Measurements from ENCODE around the gene NAA20. TPM values are rescaled to one million over a fixed set of nuclear protein-coding genes. Genes with fewer than 3 reads are reported as not detected.

Gene NAA20
- total and polyA plus RNA-seq, 2 of the 13 experiments (the other 11 are each of a cell fraction or from before 2014, with no cell fraction given) = 81.9 to 82.8 TPM

- Histone ChIP-seq H3K79me2 (ENCODE audit: insufficient read depth, low read length) (no peaks in the 10 kb centered on the region), H3K36me3 (replicated peaks in 1 of 2; ENCODE audit: control insufficient read depth in 1 of 2, insufficient read depth in 2 of 2, low read length in 2 of 2) (no peaks in the 10 kb centered on the region), H4K20me1 (ENCODE audit: insufficient read depth, low read length) (no peaks in the 10 kb centered on the region), H3K4me1 (ENCODE audit: insufficient read depth, low read length) (peaks cover 15% of the 10 kb centered on the region), H3K9me3 (ENCODE audit: low read length) (no peaks in the 10 kb centered on the region), H3K4me2 (ENCODE audit: low read depth, low read length) (no peak overlapping the region), H2AFZ (ENCODE audit: low read length) (no peak overlapping the region), H3K4me3 (replicated peaks in 1 of 3; ENCODE audit: insufficient read depth in 1 of 3, low read depth in 2 of 3, low read length in 3 of 3) (no peak overlapping the region), H3K27ac (ENCODE audit: extremely low read length, insufficient read depth, low read length) (no peak overlapping the region), H3K9ac (ENCODE audit: insufficient read depth, low read depth, low read length) (no peak overlapping the region), H3K27me3 (ENCODE audit: control insufficient read depth in 1 of 2, insufficient read depth in 2 of 2, low read length in 2 of 2) (no peaks in the 10 kb centered on the region)
- DNase-seq (ENCODE audit: low spot score) (no peak), ATAC-seq (no peak), FAIRE-seq (no peak)
- ChIA-PET CTCF (ENCODE audit: low intra/inter-chr PET ratio, low total read pairs) (no interaction called here), POLR2A (no interaction called here)
- WGBS (ENCODE audit: low lambda C conversion rate) = 74% methylated on average over 4 of the region's 4 CpGs
- in situ Hi-C loops (cut with HindIII; ENCODE audit: extremely low pct_ligation_motif_present, low pct_unique_long_range_greater_than_20kb) = no loop called here
- intact Hi-C loops (cut with micrococcal nuclease; ENCODE audit: unreplicated experiment) = no loop called here
- TF ChIP-seq ZNF501 (CRISPR knock-in tag; IDR thresholded peaks at IDR 0.05) (no peak), NR3C1 (CRISPR knock-in tag; IDR thresholded peaks at IDR 0.05) (no peak), ZBTB7A (CRISPR knock-in tag; IDR thresholded peaks at IDR 0.05) (no peak), ZKSCAN8 (CRISPR knock-in tag; IDR thresholded peaks at IDR 0.05; ENCODE audit: borderline replicate concordance) (no peak), SIX4 (CRISPR knock-in tag; IDR thresholded peaks at IDR 0.05) (no peak), ISX (CRISPR knock-in tag; conservative IDR thresholded peaks at IDR 0.05) (no peak), ZNF256 (CRISPR knock-in tag; conservative IDR thresholded peaks at IDR 0.05) (no peak), MED1 (CRISPR knock-in tag; IDR thresholded peaks at IDR 0.05) (no peak), SNRNP70 (IDR thresholded peaks at IDR 0.05; ENCODE audit: low read depth, low read length) (no peak), PRMT3 (CRISPR knock-in tag; IDR thresholded peaks at IDR 0.05; ENCODE audit: borderline replicate concordance, low read depth) (no peak)
- BruUV-seq (replicated peaks) = no TSS peak
Observed at GRCh38 chr20:19987046-19987445, 30.1 kb upstream of the NAA20 start.

- POLR2A ChIA-PET = no interaction called here
- H3K4me1 ChIP-seq (ENCODE audit: insufficient read depth, low read length) = peaks cover 22% of the 10 kb centered on the region
- 95% methylated on average over 5 of the region's 5 CpGs for WGBS (ENCODE audit: low lambda C conversion rate)
- no peak for TF ChIP-seq SMC3 (IDR thresholded peaks at IDR 0.05; ENCODE audit: low read length)
- TF ChIP-seq FOXK2 (IDR thresholded peaks at IDR 0.05) = no peak
- no peak for TF ChIP-seq ZNF841 (CRISPR knock-in tag; IDR thresholded peaks at IDR 0.05; ENCODE audit: borderline replicate concordance)
- no peak for TF ChIP-seq ZNF10 (CRISPR knock-in tag; IDR thresholded peaks at IDR 0.05; ENCODE audit: borderline replicate concordance, low read depth)
- no peak for TF ChIP-seq NR0B2 (CRISPR knock-in tag; IDR thresholded peaks at IDR 0.05)
- TF ChIP-seq RARA (CRISPR knock-in tag; IDR thresholded peaks at IDR 0.05) = no peak
- TF ChIP-seq IKZF4 (CRISPR knock-in tag; IDR thresholded peaks at IDR 0.05; ENCODE audit: borderline replicate concordance, low read depth, not compliant biosample characterization) = no peak
- TF ChIP-seq ZNF350 (CRISPR knock-in tag; IDR thresholded peaks at IDR 0.05; ENCODE audit: borderline replicate concordance, low read depth) = no peak
- no peak for TF ChIP-seq ZNF251 (CRISPR knock-in tag; IDR thresholded peaks at IDR 0.05)
- TF ChIP-seq NFIB (CRISPR knock-in tag; IDR thresholded peaks at IDR 0.05; ENCODE audit: borderline replicate concordance) = no peak
- no peak for TF ChIP-seq ZNF766 (CRISPR knock-in tag; IDR thresholded peaks at IDR 0.05; ENCODE audit: borderline replicate concordance)
- no peak for TF ChIP-seq ATF5 (CRISPR knock-in tag; IDR thresholded peaks at IDR 0.05; ENCODE audit: low read depth)
Observed at GRCh38 chr20:19990850-19991249, 26.3 kb upstream of the NAA20 start.

More at GRCh38 chr20:19990850-19991249, 26.3 kb upstream of the NAA20 start:
- Histone ChIP-seq H3K4me2 (ENCODE audit: low read depth, low read length) (no peak overlapping the region), H3K9ac (ENCODE audit: insufficient read depth, low read depth, low read length) (no peak overlapping the region), H3K36me3 (replicated peaks in 1 of 2; ENCODE audit: control insufficient read depth in 1 of 2, insufficient read depth in 2 of 2, low read length in 2 of 2) (no peaks in the 10 kb centered on the region), H3K9me3 (ENCODE audit: low read length) (no peaks in the 10 kb centered on the region), H3K27ac (ENCODE audit: extremely low read length, insufficient read depth, low read length) (no peak overlapping the region), H3K79me2 (ENCODE audit: insufficient read depth, low read length) (no peaks in the 10 kb centered on the region), H3K4me3 (replicated peaks in 1 of 3; ENCODE audit: insufficient read depth in 1 of 3, low read depth in 2 of 3, low read length in 3 of 3) (no peak overlapping the region), H2AFZ (ENCODE audit: low read length) (no peak overlapping the region), H3K27me3 (ENCODE audit: control insufficient read depth in 1 of 2, insufficient read depth in 2 of 2, low read length in 2 of 2) (no peaks in the 10 kb centered on the region), H4K20me1 (ENCODE audit: insufficient read depth, low read length) (no peaks in the 10 kb centered on the region)
- intact Hi-C loops (cut with micrococcal nuclease; ENCODE audit: unreplicated experiment) (no loop called here), in situ Hi-C loops (cut with HindIII; ENCODE audit: extremely low pct_ligation_motif_present, low pct_unique_long_range_greater_than_20kb) (no loop called here)
- ATAC-seq (no peak), DNase-seq (ENCODE audit: low spot score) (no peak), FAIRE-seq (no peak)
- CTCF ChIA-PET (ENCODE audit: low intra/inter-chr PET ratio, low total read pairs) = no interaction called here
- no TSS peak for BruUV-seq (replicated peaks)
